Mesendoderm (in vitro differentiated cells): Measurements from ENCODE around the gene CUL4A.

Experiments
- DNase-seq: peaks from one replicate; pipeline ENCODE4 v3.0.0; 2013
- H2AK5ac ChIP-seq: 2 replicates; pipeline ENCODE4 v1.6.1; 2013; ENCODE audit warnings: low read length, inconsistent platforms
- H2BK120ac ChIP-seq: 2 replicates; pipeline ENCODE4 v1.6.1; 2013; ENCODE audit warnings: low read depth, mild to moderate bottlenecking, low read length, moderate library complexity, mixed read lengths
- H2BK15ac ChIP-seq: replicated peaks from 2 replicates; pipeline ENCODE4 v1.6.1; 2013; ENCODE audit warnings: low read depth, mild to moderate bottlenecking, moderate library complexity
- H2BK5ac ChIP-seq: 2 replicates; pipeline ENCODE4 v1.6.1; 2013; ENCODE audit warnings: low read length, inconsistent platforms
- H3K18ac ChIP-seq: 2 replicates; pipeline ENCODE4 v1.6.1; 2013; ENCODE audit warnings: mild to moderate bottlenecking, low read length, mixed read lengths
- H3K23ac ChIP-seq: one replicate; pipeline ENCODE4 v1.6.1; 2013; ENCODE audit warnings: low read length
- H3K27ac ChIP-seq: 2 replicates; pipeline ENCODE4 v1.5.1; 2013; ENCODE audit warnings: low read depth, mild to moderate bottlenecking, inconsistent platforms, low read length, moderate library complexity
- H3K27me3 ChIP-seq: 2 replicates; pipeline ENCODE4 v1.6.1; 2013; ENCODE audit warnings: low read length, control low read depth, mild to moderate bottlenecking, inconsistent platforms; ENCODE audit not compliant: insufficient read depth, poor library complexity
- H3K36me3 ChIP-seq: 2 replicates; pipeline ENCODE4 v1.6.1; 2013; ENCODE audit warnings: low read length, inconsistent platforms; ENCODE audit not compliant: control insufficient read depth, insufficient read depth
- H3K4ac ChIP-seq: one replicate; pipeline ENCODE4 v1.6.1; 2013; ENCODE audit warnings: low read depth, mild to moderate bottlenecking, low read length, moderate library complexity
- H3K4me1 ChIP-seq: 2 replicates; pipeline ENCODE4 v1.6.1; 2013; ENCODE audit warnings: low read depth, low read length, inconsistent platforms; ENCODE audit not compliant: control insufficient read depth
- H3K4me2 ChIP-seq: 2 replicates; pipeline ENCODE4 v1.6.1; 2013; ENCODE audit warnings: low read length
- H3K4me3 ChIP-seq: 2 replicates; pipeline ENCODE4 v1.5.1; 2013; ENCODE audit warnings: mild to moderate bottlenecking, low read length
- H3K56ac ChIP-seq: one replicate; pipeline ENCODE4 v1.6.1; 2013; ENCODE audit warnings: low read length
- H3K79me1 ChIP-seq: 2 replicates; pipeline ENCODE4 v1.6.1; 2013; ENCODE audit warnings: low read length, inconsistent platforms
- H3K79me2 ChIP-seq: 2 replicates; pipeline ENCODE4 v1.6.1; 2013; ENCODE audit warnings: mild to moderate bottlenecking, low read length; ENCODE audit not compliant: control insufficient read depth, insufficient read depth
- H3K9ac ChIP-seq: 2 replicates; pipeline ENCODE4 v1.6.1; 2013; ENCODE audit warnings: low read length, inconsistent platforms
- H4K5ac ChIP-seq: one replicate; pipeline ENCODE4 v1.6.1; 2013; ENCODE audit warnings: low read length
- H4K8ac ChIP-seq: one replicate; pipeline ENCODE4 v1.6.1; 2013; ENCODE audit warnings: low read depth, mild to moderate bottlenecking, control low read depth, low read length, moderate library complexity
- WGBS: extraction: QIAGEN DNeasy Blood & Tissue Kit; methylation state at CpG from one replicate; pipeline ENCODE4 v1.1.7; 2013; ENCODE audit warnings: low lambda C conversion rate, missing lambda C conversion rate; ENCODE audit not compliant: insufficient coverage; ENCODE audit errors: extremely low coverage; 5-methylcytosine and 5-hydroxymethylcytosine counted together

CUL4A gene

GRCh38 chr13:113229161-113229560, 19.7 kb downstream of the CUL4A start:
- Histone ChIP-seq H4K8ac (no peak overlapping the region), H2AK5ac (no peak overlapping the region), H3K4me3 (no peak overlapping the region), H3K27ac (no peak overlapping the region), H3K23ac (no peak overlapping the region), H2BK120ac (no peak overlapping the region), H2BK15ac (no peak overlapping the region), H3K79me1 (peaks cover 21% of the 10 kb centered on the region), H3K4ac (no peak overlapping the region), H3K4me2 (no peak overlapping the region), H3K79me2 (peaks cover 18% of the 10 kb centered on the region), H3K36me3 (peaks cover 15% of the 10 kb centered on the region), H3K4me1 (no peaks in the 10 kb centered on the region), H3K9ac (no peak overlapping the region), H3K27me3 (no peaks in the 10 kb centered on the region), H3K18ac (no peak overlapping the region), H4K5ac (no peak overlapping the region), H2BK5ac (no peak overlapping the region), H3K56ac (no peak overlapping the region)
- no peak for DNase-seq
- no CpG with 5 or more reads among the region's 5 CpGs for WGBS

GRCh38 chr13:113229791-113230190, 20.4 kb downstream of the CUL4A start:
- Histone ChIP-seq H3K4ac (no peak overlapping the region), H3K4me3 (no peak overlapping the region), H3K79me2 (peaks cover 13% of the 10 kb centered on the region), H2BK120ac (no peak overlapping the region), H3K27ac (no peak overlapping the region), H3K4me2 (no peak overlapping the region), H2BK5ac (no peak overlapping the region), H3K36me3 (peaks cover 15% of the 10 kb centered on the region), H2AK5ac (no peak overlapping the region), H3K4me1 (no peaks in the 10 kb centered on the region), H4K5ac (no peak overlapping the region), H3K79me1 (peaks cover 17% of the 10 kb centered on the region), H3K18ac (no peak overlapping the region), H2BK15ac (no peak overlapping the region), H3K56ac (no peak overlapping the region), H3K23ac (no peak overlapping the region), H4K8ac (no peak overlapping the region), H3K27me3 (no peaks in the 10 kb centered on the region), H3K9ac (no peak overlapping the region)
- no peak for DNase-seq
- no CpG with 5 or more reads among the region's 20 CpGs for WGBS

GRCh38 chr13:113231306-113232207, 22.1 kb downstream of the CUL4A start:
- no peak for DNase-seq
- Histone ChIP-seq H3K4me3 (no peak overlapping the region), H3K79me2 (peaks cover 3% of the 10 kb centered on the region), H3K4ac (no peak overlapping the region), H2BK15ac (no peak overlapping the region), H3K27ac (no peak overlapping the region), H3K4me2 (no peak overlapping the region), H3K9ac (no peak overlapping the region), H4K5ac (no peak overlapping the region), H3K36me3 (peaks cover 10% of the 10 kb centered on the region), H3K18ac (no peak overlapping the region), H2AK5ac (no peak overlapping the region), H2BK5ac (no peak overlapping the region), H4K8ac (no peak overlapping the region), H3K56ac (no peak overlapping the region), H3K4me1 (no peaks in the 10 kb centered on the region), H3K23ac (no peak overlapping the region), H3K27me3 (no peaks in the 10 kb centered on the region), H2BK120ac (no peak overlapping the region), H3K79me1 (peaks cover 8% of the 10 kb centered on the region)
- WGBS = no CpG with 5 or more reads among the region's 14 CpGs

GRCh38 chr13:113232208-113233003, 23.0 kb downstream of the CUL4A start:
- H3K36me3 ChIP-seq = peaks cover 10% of the 10 kb centered on the region
- no peak overlapping the region for H3K27ac ChIP-seq
- WGBS = no CpG with 5 or more reads among the region's 18 CpGs

GRCh38 chr13:113233101-113233500, 23.7 kb downstream of the CUL4A start:
- no peak overlapping the region for H2AK5ac ChIP-seq
- H4K8ac ChIP-seq = no peak overlapping the region
- no peak overlapping the region for H2BK15ac ChIP-seq
- no peaks in the 10 kb centered on the region for H3K27me3 ChIP-seq
- DNase-seq = no peak
- H3K18ac ChIP-seq = no peak overlapping the region
- H3K36me3 ChIP-seq = peaks cover 10% of the 10 kb centered on the region
- H3K4ac ChIP-seq = no peak overlapping the region
- no CpG with 5 or more reads among the region's 11 CpGs for WGBS
- H4K5ac ChIP-seq = no peak overlapping the region
- no peak overlapping the region for H3K27ac ChIP-seq
- H3K79me2 ChIP-seq = no peaks in the 10 kb centered on the region
- no peak overlapping the region for H2BK5ac ChIP-seq
- H3K4me1 ChIP-seq = no peaks in the 10 kb centered on the region
- H3K23ac ChIP-seq = no peak overlapping the region
- peaks cover 2% of the 10 kb centered on the region for H3K79me1 ChIP-seq
- no peak overlapping the region for H3K56ac ChIP-seq
- no peak overlapping the region for H3K9ac ChIP-seq
- H2BK120ac ChIP-seq = no peak overlapping the region
- H3K4me3 ChIP-seq = no peak overlapping the region
- H3K4me2 ChIP-seq = no peak overlapping the region

More at GRCh38 chr13:113232208-113233003, 23.0 kb downstream of the CUL4A start:
- Histone ChIP-seq H3K79me1 (peaks cover 2% of the 10 kb centered on the region), H3K23ac (no peak overlapping the region), H3K27me3 (no peaks in the 10 kb centered on the region), H3K4me1 (no peaks in the 10 kb centered on the region), H3K4ac (no peak overlapping the region), H3K4me3 (no peak overlapping the region), H3K18ac (no peak overlapping the region), H3K9ac (no peak overlapping the region), H4K5ac (no peak overlapping the region), H2AK5ac (no peak overlapping the region), H2BK5ac (no peak overlapping the region), H2BK15ac (no peak overlapping the region), H3K56ac (no peak overlapping the region), H3K4me2 (no peak overlapping the region), H4K8ac (no peak overlapping the region), H3K79me2 (no peaks in the 10 kb centered on the region), H2BK120ac (no peak overlapping the region)
- no peak for DNase-seq
